HG03521 (cell line): ENCODE results near the gene NUP62.
"Not testable (repeated sequence)": the region's sequence is repeated elsewhere in the genome, so short reads cannot be mapped to it uniquely, and the experiment has no call there.

Experiments
- ATAC-seq: cut with Tn5 transposase; IDR thresholded peaks from one replicate; pipeline ENCODE4 v1.9.1; 2021; ENCODE audit warnings: mild to moderate bottlenecking, moderate library complexity; ENCODE audit not compliant: unreplicated experiment

Gene NUP62

DNA sequence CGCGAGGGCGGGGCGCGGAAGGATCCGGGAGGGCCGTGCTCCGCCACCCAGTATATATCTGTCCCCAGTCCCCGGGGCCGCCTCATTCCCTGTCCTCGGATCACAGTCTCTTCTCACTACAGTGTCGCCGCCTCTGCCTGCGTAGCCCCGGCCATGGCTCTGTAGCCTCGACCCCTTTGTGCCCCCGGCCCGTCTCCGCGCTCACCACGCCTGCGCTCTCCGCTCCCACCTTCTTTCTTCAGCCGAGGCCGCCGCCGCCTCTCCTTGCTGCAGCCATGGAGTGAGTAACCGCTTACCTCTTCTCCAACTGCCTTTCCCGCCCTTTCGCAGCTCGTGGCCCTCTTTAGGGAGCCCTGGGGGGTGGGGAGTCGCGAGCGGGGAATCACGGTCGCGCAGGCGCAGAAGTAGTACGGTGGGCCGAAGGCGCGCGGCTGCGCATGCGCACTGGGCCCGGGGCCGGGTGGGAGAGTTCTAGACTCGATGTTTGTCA lies at the start of gene NUP62, which contains the start of gene ATF5:
NUP62 (minus strand) TSS at position 384 of the 490 bp plus-strand sequence. CDS start 19,697 bp downstream, outside the sequence.
ATF5 (plus strand) TSS at position 85 of the 490 bp plus-strand sequence. CDS start 1,646 bp downstream, outside the sequence.
- peak; percentile 39 for ATAC-seq

- ATAC-seq, result no peak
These were observed 49.0 kb upstream of the NUP62 start for GRCh38 chr19:49978324-49978723.

DNA sequence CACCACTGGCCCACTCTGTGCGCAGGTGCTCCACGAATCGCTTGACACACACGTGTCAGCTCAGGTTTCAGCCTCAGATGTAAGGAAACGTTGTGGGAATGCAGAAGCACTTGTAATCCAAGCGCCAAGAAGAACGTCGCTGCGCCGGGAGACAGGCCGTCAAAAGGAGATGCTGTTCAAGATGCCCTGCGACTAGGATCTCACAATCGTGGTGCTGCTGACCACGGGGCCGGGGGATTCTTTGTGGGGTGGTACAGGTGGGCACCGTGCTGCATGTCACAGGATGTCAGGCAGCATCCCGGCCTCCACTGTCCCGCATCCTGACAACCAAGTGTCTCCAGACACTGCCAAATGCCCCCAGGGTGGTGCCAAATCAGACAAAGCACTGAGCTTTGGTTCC lies 48.6 kb upstream of the NUP62 start:
- no peak for ATAC-seq

- no peak for ATAC-seq
These were observed 47.8 kb upstream of the NUP62 start for GRCh38 chr19:49977076-49977475.

DNA sequence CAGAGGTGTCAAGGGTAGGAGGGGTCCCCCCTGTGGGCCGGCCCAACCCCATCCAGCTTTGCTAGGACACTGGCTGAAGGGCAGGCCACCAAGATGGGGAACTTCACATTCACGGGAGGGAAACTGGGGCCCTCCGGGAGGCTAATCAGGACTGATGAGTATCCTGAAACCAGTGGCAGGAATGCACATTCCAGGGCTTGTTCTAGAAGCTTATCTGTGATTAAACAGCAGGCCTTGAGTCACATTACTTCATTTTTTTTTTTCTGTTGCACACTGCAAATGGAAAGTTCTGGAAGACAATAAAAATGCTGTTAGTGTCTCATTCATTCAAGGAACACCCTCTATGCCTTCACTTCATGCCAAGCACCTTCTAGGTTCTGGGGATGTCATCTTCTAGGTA lies 47.2 kb upstream of the NUP62 start:
- no peak for ATAC-seq

DNA sequence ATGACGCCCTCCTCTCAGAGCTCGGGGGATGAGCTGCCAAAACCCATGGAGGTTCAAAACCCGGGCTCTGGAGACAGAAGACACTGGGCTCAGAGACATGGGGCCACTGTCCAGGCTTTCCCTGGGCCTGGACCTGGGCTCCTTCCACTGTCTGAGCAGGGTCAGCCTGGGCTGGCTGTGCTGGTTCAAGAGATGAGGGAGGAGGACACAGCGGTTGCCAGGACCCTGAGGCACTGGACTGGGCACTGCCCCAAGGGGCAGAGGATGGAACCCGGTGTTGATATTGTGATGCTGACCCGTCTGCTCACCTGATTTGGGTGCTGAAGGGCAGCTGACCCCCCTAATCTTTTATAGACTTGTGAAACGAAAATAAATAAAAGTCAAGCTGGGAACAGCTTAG lies 45.7 kb upstream of the NUP62 start:
- ATAC-seq, result no peak

DNA sequence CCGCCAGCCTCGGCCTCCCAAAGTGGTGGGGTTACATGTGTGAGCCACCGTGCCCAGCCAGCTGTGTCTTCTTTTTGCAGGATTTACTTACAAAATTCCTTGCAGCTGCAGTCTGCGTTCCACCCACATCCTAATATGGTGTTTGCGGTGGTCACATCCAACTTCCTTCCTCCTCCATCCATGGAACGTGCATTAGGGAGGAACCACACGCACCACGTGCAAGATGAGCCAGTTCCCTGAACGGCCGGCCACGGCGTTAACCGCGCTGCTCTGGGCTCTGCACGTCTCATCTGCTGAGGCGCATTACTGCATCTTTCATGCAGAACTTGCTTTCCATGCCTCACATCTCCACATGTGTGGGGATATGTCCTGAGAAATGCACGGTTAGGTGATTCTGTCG lies 44.7 kb upstream of the NUP62 start:
- ATAC-seq, result no peak

DNA sequence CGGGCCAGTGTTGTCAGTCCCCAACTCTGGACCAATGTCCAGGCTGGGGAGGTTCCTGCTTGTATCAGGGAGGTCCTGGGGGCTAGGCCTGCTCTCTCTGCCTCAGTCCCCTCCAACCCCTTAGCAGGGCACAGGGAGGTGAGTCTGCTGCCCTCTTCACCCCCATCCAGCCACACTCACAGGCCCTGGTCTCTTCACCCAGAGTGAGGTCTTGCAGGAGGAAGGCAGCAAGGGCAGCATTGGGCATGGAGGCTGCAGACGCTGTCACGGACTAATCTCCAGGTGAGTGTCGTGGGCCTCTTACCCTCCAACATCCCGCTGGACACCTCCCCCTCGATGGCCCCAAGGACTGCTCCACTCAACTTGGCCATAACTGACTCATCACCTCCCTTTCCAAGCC lies 43.5 kb upstream of the NUP62 start:
- ATAC-seq, result no peak

GRCh38 chr19:49971991-49972411 lies 42.7 kb upstream of the NUP62 start:
- ATAC-seq, result no peak

DNA sequence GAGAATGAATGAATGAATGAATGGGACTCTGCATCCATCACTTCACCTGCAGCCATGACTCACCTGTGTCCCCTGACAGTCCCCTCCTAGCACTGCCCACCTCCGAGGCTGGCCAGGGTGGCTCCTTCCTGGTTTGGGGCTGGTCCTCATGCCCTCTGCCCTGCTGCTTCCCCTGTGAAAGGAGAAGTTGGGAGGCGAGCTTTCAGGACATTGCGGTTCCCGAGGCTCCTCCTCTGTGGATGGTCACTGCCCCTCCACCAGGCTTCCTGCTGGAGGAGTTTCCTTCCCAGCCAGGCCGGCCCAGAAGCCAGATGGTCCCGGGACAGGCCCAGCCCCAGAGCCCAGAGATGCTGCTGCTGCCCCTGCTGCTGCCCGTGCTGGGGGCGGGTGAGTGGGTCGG lies 40.1 kb upstream of the NUP62 start:
- not testable (repeated sequence) for ATAC-seq

DNA sequence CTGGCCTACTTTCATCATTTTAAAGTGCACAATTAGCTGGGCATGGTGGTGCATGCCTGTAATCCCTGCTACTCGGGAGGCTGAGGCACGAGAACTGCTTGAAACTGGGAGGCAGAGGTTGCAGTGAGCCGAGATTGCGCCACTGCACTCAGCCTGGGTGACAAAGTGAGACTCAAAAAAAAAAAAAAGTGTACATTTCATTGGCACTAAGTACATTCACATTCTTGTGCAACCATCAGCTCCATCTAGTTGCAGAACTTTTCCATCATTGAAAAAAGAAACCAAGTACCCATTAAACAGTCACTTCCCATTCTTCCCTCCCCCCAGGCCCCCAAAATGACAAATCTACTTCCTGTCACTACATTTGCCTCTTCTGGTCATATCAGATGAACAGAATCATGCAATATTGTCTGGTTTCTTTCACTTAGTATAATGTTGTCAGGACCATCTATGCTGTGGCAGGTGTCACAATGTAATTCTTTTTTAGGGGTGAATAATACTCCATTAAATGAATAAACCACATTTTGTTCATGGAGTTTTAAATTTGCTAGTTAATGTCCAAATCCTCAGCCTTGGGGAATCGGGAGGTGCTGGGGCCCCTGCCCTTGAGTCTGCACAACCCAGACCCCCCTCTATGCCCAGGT lies 39.1 kb upstream of the NUP62 start:
- no peak for ATAC-seq

- ATAC-seq, result not testable (repeated sequence)
These were observed 31.7 kb upstream of the NUP62 start, which contains the start of gene SIGLEC11 for GRCh38 chr19:49960980-49961379. TSS of gene SIGLEC11 (minus strand) at chr19:49961172. CDS start at chr19:49961081, 91 bp downstream.

DNA sequence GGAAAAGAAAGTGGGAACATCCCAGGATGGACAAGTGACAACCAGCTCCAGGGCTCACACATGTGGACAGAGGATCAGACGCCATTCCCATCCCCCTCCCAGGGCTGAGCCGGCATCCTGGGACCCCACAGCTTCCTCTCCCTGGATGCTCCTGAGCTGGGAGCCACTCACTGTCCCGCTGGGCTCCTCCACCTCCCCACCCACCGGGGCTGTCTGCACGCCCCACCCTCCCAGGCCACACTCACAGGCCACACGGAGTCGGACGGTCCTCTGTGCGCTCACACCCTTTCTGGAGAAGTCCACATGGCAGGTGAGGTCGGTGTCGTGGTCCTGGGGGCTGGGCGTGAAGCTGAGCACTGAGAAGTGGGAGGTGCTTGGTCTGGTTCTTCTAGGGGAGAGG lies 30.6 kb upstream of the NUP62 start:
- ATAC-seq, result not testable (repeated sequence)

- ATAC-seq, result not testable (repeated sequence)
These were observed 29.3 kb upstream of the NUP62 start for GRCh38 chr19:49958596-49958995.

DNA sequence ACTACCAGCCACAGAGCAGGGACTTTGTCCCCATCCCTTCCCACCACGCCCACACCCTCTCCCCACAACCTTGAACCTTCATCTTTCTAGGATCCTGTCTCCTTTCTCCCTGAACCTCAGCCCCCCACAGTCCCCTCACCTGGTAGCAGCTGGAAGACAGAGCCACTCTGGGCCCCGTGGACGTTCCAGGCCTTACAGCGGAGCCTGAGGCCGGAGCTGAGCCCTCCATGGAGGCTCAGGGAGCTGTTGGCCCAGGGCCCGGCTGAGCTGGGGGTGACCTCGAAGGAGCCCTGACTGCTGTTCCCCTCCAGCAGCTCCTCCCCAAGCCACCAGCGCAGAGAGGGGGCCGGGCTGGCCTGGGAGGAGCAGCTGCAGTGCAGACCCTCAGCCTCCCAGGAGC lies 28.8 kb upstream of the NUP62 start:
- not testable (repeated sequence) for ATAC-seq

- no peak for ATAC-seq
These were observed 28.1 kb upstream of the NUP62 start for GRCh38 chr19:49957262-49957915.

DNA sequence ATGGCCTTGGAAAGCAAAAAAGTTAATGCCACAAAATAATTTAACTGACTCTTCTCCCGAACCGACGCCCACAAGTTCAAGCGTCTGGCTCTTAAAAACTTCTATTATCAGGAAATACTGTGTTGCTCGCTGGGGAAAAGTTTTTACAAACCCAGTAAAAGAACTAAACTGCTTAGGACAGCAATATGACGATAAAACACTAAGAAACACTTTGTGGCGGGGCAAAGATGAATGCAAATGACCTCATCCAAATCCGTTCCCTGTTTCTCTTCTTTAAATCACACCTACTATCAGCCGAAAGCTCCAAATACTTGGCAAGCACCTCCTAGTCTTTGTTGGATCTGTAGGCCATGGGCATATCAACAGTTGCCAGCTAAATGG lies 26.8 kb upstream of the NUP62 start:
- ATAC-seq, result no peak

GRCh38 chr19:49954933-49955332 lies 25.6 kb upstream of the NUP62 start:
- ATAC-seq, result no peak

GRCh38 chr19:49954092-49954829 lies 25.0 kb upstream of the NUP62 start:
- no peak for ATAC-seq

GRCh38 chr19:49953416-49953815 lies 24.1 kb upstream of the NUP62 start:
- ATAC-seq, result no peak

DNA sequence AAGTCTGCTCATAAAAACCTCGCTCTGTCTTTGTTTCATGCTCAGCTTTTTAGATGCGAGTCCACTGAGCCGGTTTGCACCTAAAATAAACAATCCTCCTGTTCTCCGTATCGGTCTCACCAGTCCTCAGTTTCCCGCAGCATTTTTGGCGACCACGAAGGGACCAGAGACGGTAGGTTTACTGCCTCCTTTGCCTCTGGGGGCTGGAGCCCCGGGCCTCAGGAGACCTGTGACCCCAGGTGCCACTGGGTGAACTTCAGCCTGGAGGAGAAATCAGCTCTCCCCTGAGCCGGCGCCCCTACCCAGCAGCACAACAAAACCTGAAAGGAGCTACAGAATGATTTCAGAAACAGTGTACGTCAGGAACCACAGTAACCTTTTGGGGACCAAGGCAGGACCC lies 23.6 kb upstream of the NUP62 start:
- no peak for ATAC-seq

GRCh38 chr19:49952479-49952836 lies 23.2 kb upstream of the NUP62 start:
- ATAC-seq, result no peak
